Measurements from ENCODE around the gene HBM. TPM values are rescaled to one million over a fixed set of nuclear protein-coding genes. Genes with fewer than 3 reads are reported as not detected.

The HBM gene
- polyA plus RNA-seq, 1 of the 3 experiments (the other 2 are of a cell fraction): not detected

GRCh38 chr16:192686-193085 is 26.9 kb downstream of the HBM start (continued):
- TF ChIP-seq REST (IDR thresholded peaks at IDR 0.05; ENCODE audit: low read depth, low read length): no peak
- TF ChIP-seq ELF1 (IDR thresholded peaks at IDR 0.05): no peak
- no peak for TF ChIP-seq FOXJ3 (CRISPR knock-in tag; IDR thresholded peaks at IDR 0.05)

- Histone ChIP-seq H2AFZ (ENCODE audit: low read depth) (no peak overlapping the region), H3K36me3 (replicated peaks in 1 of 2; ENCODE audit: control insufficient read depth in 1 of 2, insufficient read depth in 2 of 2, low read length in 1 of 2) (peaks cover 51 to 61% of the 10 kb centered on the region in 2 experiments), H3K79me2 (ENCODE audit: insufficient read depth) (peaks cover 8% of the 10 kb centered on the region; the same call in 1 of the 2 replicates), H3K4me2 (no peak overlapping the region), H3K4me1 (ENCODE audit: control insufficient read depth in 1 of 2, insufficient read depth in 2 of 2, low read depth in 1 of 2, low read length in 1 of 2) (no peaks in the 10 kb centered on the region), H3K9me3 (no peaks in the 10 kb centered on the region), H4K20me1 (ENCODE audit: insufficient read depth) (peaks cover 9% of the 10 kb centered on the region; the same call in 1 of the 2 replicates), H3K9ac (no peak overlapping the region), H3K9me2 (no peaks in the 10 kb centered on the region), H3K27ac (ENCODE audit: low read depth in 2 of 2, low read length in 1 of 2) (no peak overlapping the region), H3K27me3 (ENCODE audit: insufficient read depth) (no peaks in the 10 kb centered on the region), H3K4me3 (ENCODE audit: low read depth in 2 of 2, low read length in 1 of 2) (no peak overlapping the region), H3F3A (replicated peaks; ENCODE audit: insufficient read depth) (peaks cover 13% of the 10 kb centered on the region)
- ChIA-PET POLR2A (no interaction called here), CTCF (interaction anchor here (1.2 to 4.9 kb wide), 2 partner anchors 12 to 128 kb away, joined by 5 to 44 read pairs; partner anchors contain the start of gene HBQ1)
- 96% methylated on average over 15 of the region's 15 CpGs for WGBS (ENCODE audit: low lambda C conversion rate)
- TF ChIP-seq FOSL2 (IDR thresholded peaks at IDR 0.05; ENCODE audit: borderline replicate concordance, low read depth): no peak
- no peak for DNase-seq
Observed at GRCh38 chr16:193441-193840, 27.7 kb downstream of the HBM start.

- CTCF ChIA-PET: interaction anchor here (1.7 to 4.9 kb wide), 2 partner anchors 13 to 88 kb away, joined by 4 to 44 read pairs; partner anchors contain the start of gene HBQ1
- Histone ChIP-seq H4K20me1 (ENCODE audit: insufficient read depth) (peaks cover 9% of the 10 kb centered on the region; the same call in 1 of the 2 replicates), H2AFZ (ENCODE audit: low read depth) (no peak overlapping the region), H3K27ac (ENCODE audit: low read depth in 2 of 2, low read length in 1 of 2) (no peak overlapping the region), H3K79me2 (ENCODE audit: insufficient read depth) (peaks cover 14% of the 10 kb centered on the region; the same call in 1 of the 2 replicates), H3K9me2 (no peaks in the 10 kb centered on the region), H3K4me2 (no peak overlapping the region), H3K9me3 (no peaks in the 10 kb centered on the region), H3K36me3 (replicated peaks in 1 of 2; ENCODE audit: control insufficient read depth in 1 of 2, insufficient read depth in 2 of 2, low read length in 1 of 2) (peaks cover 54 to 58% of the 10 kb centered on the region in 2 experiments), H3F3A (replicated peaks; ENCODE audit: insufficient read depth) (peaks cover 16% of the 10 kb centered on the region), H3K4me1 (ENCODE audit: control insufficient read depth in 1 of 2, insufficient read depth in 2 of 2, low read depth in 1 of 2, low read length in 1 of 2) (no peaks in the 10 kb centered on the region), H3K27me3 (ENCODE audit: insufficient read depth) (no peaks in the 10 kb centered on the region), H3K9ac (no peak overlapping the region), H3K4me3 (ENCODE audit: low read depth in 2 of 2, low read length in 1 of 2) (no peak overlapping the region)
- TF ChIP-seq FOSL2 (IDR thresholded peaks at IDR 0.05; ENCODE audit: borderline replicate concordance, low read depth): no peak
- no peak for TF ChIP-seq FOXM1 (IDR thresholded peaks at IDR 0.05; ENCODE audit: low read depth)
- TF ChIP-seq CHD2 (IDR thresholded peaks at IDR 0.05; ENCODE audit: low read length, partially characterized antibody): no peak
- no peak for TF ChIP-seq ELF1 (IDR thresholded peaks at IDR 0.05)
- TF ChIP-seq YY1 (IDR thresholded peaks at IDR 0.05; ENCODE audit: low read depth): no peak
- no peak for TF ChIP-seq SIN3A (IDR thresholded peaks at IDR 0.05; ENCODE audit: borderline replicate concordance, low read depth, low read length)
- no peak for TF ChIP-seq SMC3 (IDR thresholded peaks at IDR 0.05; ENCODE audit: low read depth, low read length)
- TF ChIP-seq TEAD4 (IDR thresholded peaks at IDR 0.05; ENCODE audit: borderline replicate concordance, insufficient read depth): no peak
- TF ChIP-seq MXI1 (IDR thresholded peaks at IDR 0.05; ENCODE audit: low read depth, low read length): no peak
- TF ChIP-seq FOXJ3 (CRISPR knock-in tag; IDR thresholded peaks at IDR 0.05): no peak
- TF ChIP-seq USF2 (IDR thresholded peaks at IDR 0.05; ENCODE audit: borderline replicate concordance, low read depth, low read length): no peak
- TF ChIP-seq RAD21 (IDR thresholded peaks at IDR 0.05; ENCODE audit: low read length): no peak
- no peak for TF ChIP-seq TAF1 (IDR thresholded peaks at IDR 0.05; ENCODE audit: borderline replicate concordance, low read depth, low read length)
- no peak for TF ChIP-seq POLR2AphosphoS5 (IDR thresholded peaks at IDR 0.05; ENCODE audit: low read depth, low read length)
- no peak for TF ChIP-seq JUND (IDR thresholded peaks at IDR 0.05)
- TF ChIP-seq GATA2 (CRISPR knock-in tag; IDR thresholded peaks at IDR 0.05): no peak
- no peak for TF ChIP-seq NRF1 (IDR thresholded peaks at IDR 0.05; ENCODE audit: low read depth, low read length)
- no peak for TF ChIP-seq RFX5 (IDR thresholded peaks at IDR 0.05; ENCODE audit: low read length)
- TF ChIP-seq MAX (IDR thresholded peaks at IDR 0.05; ENCODE audit: low read depth): no peak
- no peak for TF ChIP-seq EP300 (IDR thresholded peaks at IDR 0.05; ENCODE audit: borderline replicate concordance in 1 of 2, low read depth in 1 of 2, low read length in 1 of 2)
- WGBS (ENCODE audit: low lambda C conversion rate): 95% methylated on average over 6 of the region's 6 CpGs
- DNase-seq: no peak
- POLR2A ChIA-PET: no interaction called here
Observed at GRCh38 chr16:194516-194915, 28.7 kb downstream of the HBM start.

Measured in SK-N-SH (cell line).